ENCODE results near the gene WDR33. TPM values are rescaled to one million over a fixed set of nuclear protein-coding genes. Genes with fewer than 3 reads are reported as not detected.

WDR33 gene
- total and polyA plus RNA-seq, 10 of the 15 experiments (the other 5 are each of a cell fraction or from before 2014, with no cell fraction given), result 29.2 to 73.8 (median 45.6) TPM

DNA sequence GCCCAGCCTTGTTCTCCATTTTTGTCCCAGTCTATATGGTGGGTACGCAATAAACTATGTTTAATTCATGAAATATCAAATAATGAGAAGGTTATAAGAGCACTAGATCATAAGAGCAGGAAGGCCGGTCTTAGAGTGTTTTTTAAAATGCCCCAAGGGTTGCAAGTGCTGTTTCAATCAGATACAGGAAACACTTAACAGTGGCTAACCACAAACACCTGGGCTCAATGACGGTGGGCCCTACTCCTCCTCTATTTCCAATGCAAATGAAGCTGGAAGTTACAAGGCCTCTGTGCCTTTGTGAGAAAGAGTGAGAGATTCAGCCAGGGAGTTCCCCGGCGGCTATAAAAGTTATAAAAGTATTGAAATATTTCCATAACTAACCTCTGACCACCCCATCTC lies 18.9 kb upstream of the WDR33 start (continued):
- TF ChIP-seq RAD51 (IDR thresholded peaks at IDR 0.05) (peak; percentile 35; the same call in 1 of the 2 replicates), USF2 (IDR thresholded peaks at IDR 0.05; ENCODE audit: borderline replicate concordance, low read depth, low read length) (no peak), EGR1 (IDR thresholded peaks at IDR 0.05; ENCODE audit: borderline replicate concordance in 1 of 2, low read depth in 2 of 2, low read length in 2 of 2) (peak in 1 of 2 experiments; percentile 28; a peak in 1 of 3 replicates), YBX1 (IDR thresholded peaks at IDR 0.05) (no peak), MTA3 (IDR thresholded peaks at IDR 0.05; ENCODE audit: borderline replicate concordance, low read length) (peak; percentile 88; the same call in 1 of the 2 replicates), NR2C1 (IDR thresholded peaks at IDR 0.05) (no peak), NR2C2 (IDR thresholded peaks at IDR 0.05; ENCODE audit: borderline replicate concordance, control insufficient read depth, insufficient read length, low read depth) (no peak), ZNF24 (IDR thresholded peaks at IDR 0.05) (no peak), IRF4 (IDR thresholded peaks at IDR 0.05; ENCODE audit: low read depth, low read length) (0 out of 2 replicates have a peak, but pooled peaks have one; percentile 62), GABPA (IDR thresholded peaks at IDR 0.05; ENCODE audit: low read depth) (no peak), GATAD2B (conservative IDR thresholded peaks at IDR 0.05; ENCODE audit: low read depth) (no peak; the same call in none of the 2 replicates), CBX5 (IDR thresholded peaks at IDR 0.05; ENCODE audit: low read depth) (peak; percentile 90; the same call in 1 of the 2 replicates), PML (IDR thresholded peaks at IDR 0.05; ENCODE audit: low read length) (peak; percentile 54; the same call in 1 of the 2 replicates), HDAC2 (IDR thresholded peaks at IDR 0.05) (no peak), ZNF592 (IDR thresholded peaks at IDR 0.05) (no peak), POLR2AphosphoS5 (IDR thresholded peaks at IDR 0.05; ENCODE audit: low read length) (peak; percentile 56; the same call in 1 of the 2 replicates), E4F1 (IDR thresholded peaks at IDR 0.05; ENCODE audit: borderline replicate concordance, partially characterized antibody) (no peak), CHD2 (IDR thresholded peaks at IDR 0.05; ENCODE audit: borderline replicate concordance, low read depth, low read length) (peak; percentile 85), ZZZ3 (IDR thresholded peaks at IDR 0.05; ENCODE audit: control insufficient read depth, insufficient read length, low read depth) (no peak), ZNF622 (IDR thresholded peaks at IDR 0.05) (no peak), RFX5 (IDR thresholded peaks at IDR 0.05; ENCODE audit: low read depth, low read length) (no peak)
- TF ChIP-seq, protein P1, sequence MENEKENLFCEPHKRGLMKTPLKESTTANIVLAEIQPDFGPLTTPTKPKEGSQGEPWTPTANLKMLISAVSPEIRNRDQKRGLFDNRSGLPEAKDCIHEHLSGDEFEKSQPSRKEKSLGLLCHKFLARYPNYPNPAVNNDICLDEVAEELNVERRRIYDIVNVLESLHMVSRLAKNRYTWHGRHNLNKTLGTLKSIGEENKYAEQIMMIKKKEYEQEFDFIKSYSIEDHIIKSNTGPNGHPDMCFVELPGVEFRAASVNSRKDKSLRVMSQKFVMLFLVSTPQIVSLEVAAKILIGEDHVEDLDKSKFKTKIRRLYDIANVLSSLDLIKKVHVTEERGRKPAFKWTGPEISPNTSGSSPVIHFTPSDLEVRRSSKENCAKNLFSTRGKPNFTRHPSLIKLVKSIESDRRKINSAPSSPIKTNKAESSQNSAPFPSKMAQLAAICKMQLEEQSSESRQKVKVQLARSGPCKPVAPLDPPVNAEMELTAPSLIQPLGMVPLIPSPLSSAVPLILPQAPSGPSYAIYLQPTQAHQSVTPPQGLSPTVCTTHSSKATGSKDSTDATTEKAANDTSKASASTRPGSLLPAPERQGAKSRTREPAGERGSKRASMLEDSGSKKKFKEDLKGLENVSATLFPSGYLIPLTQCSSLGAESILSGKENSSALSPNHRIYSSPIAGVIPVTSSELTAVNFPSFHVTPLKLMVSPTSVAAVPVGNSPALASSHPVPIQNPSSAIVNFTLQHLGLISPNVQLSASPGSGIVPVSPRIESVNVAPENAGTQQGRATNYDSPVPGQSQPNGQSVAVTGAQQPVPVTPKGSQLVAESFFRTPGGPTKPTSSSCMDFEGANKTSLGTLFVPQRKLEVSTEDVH (IDR thresholded peaks at IDR 0.05; ENCODE audit: low read depth, partially characterized antibody), result peak; percentile 35
